HG02763 (cell line): ENCODE measurements around the gene PRSS22.

Source experiments
- ATAC-seq: cut with Tn5 transposase; IDR thresholded peaks from one replicate; pipeline ENCODE4 v1.9.1; 2021; ENCODE audit warnings: mild to moderate bottlenecking, moderate library complexity; ENCODE audit not compliant: unreplicated experiment

Gene PRSS22

GRCh38 chr16:2852731-2853507 lies 5.1 kb downstream of the PRSS22 start:
- ATAC-seq, result no peak

GRCh38 chr16:2852003-2852730 lies 5.8 kb downstream of the PRSS22 start:
- no peak for ATAC-seq

- ATAC-seq, result no peak
These were observed 8.8 kb downstream of the PRSS22 start for GRCh38 chr16:2848933-2849725.

GRCh38 chr16:2846511-2847310 lies 11.3 kb downstream of the PRSS22 start:
- no peak for ATAC-seq

- ATAC-seq, result no peak
These were observed 12.9 kb downstream of the PRSS22 start for GRCh38 chr16:2845116-2845515.

- ATAC-seq, result no peak
These were observed 14.4 kb downstream of the PRSS22 start for GRCh38 chr16:2843526-2843925.

- ATAC-seq, result no peak
These were observed 15.5 kb downstream of the PRSS22 start for GRCh38 chr16:2842340-2843000.

GRCh38 chr16:2841606-2842339 lies 16.2 kb downstream of the PRSS22 start:
- ATAC-seq, result no peak

GRCh38 chr16:2840914-2841313 lies 17.1 kb downstream of the PRSS22 start:
- ATAC-seq, result no peak

- ATAC-seq, result no peak
These were observed 18.1 kb downstream of the PRSS22 start for GRCh38 chr16:2839650-2840450.

- ATAC-seq, result no peak
These were observed 19.0 kb downstream of the PRSS22 start for GRCh38 chr16:2838928-2839327.

GRCh38 chr16:2836646-2837508 lies 21.1 kb downstream of the PRSS22 start:
- ATAC-seq, result no peak

- ATAC-seq, result no peak
These were observed 22.1 kb downstream of the PRSS22 start for GRCh38 chr16:2835638-2836493.

GRCh38 chr16:2834968-2835367 lies 23.0 kb downstream of the PRSS22 start:
- ATAC-seq, result no peak

- ATAC-seq, result no peak
These were observed 24.2 kb downstream of the PRSS22 start for GRCh38 chr16:2833776-2834175.

GRCh38 chr16:2831203-2831602 lies 26.8 kb downstream of the PRSS22 start:
- no peak for ATAC-seq

- ATAC-seq, result no peak
These were observed 27.6 kb downstream of the PRSS22 start for GRCh38 chr16:2830355-2830695.
